Fibroblast of pulmonary artery (primary cell): ENCODE measurements around the gene CTIF.

ENCODE experiments used
- DNase-seq: peaks from one replicate; pipeline ENCODE4 v3.0.0-alpha.2; 2010; ENCODE audit warnings: low read depth
- H3K4me3 ChIP-seq: replicated peaks from 2 replicates; pipeline ENCODE4 v1.5.1; 2011; ENCODE audit warnings: low read depth, mild to moderate bottlenecking, control low read depth, low read length, moderate library complexity
- TF ChIP-seq, protein P1 (sequence below): IDR thresholded peaks from 2 replicates; pipeline ENCODE4 v1.5.1; 2011; ENCODE audit warnings: mild to moderate bottlenecking, control low read depth, low read length, inconsistent platforms; ENCODE audit errors: missing control alignments

Gene CTIF

DNA sequence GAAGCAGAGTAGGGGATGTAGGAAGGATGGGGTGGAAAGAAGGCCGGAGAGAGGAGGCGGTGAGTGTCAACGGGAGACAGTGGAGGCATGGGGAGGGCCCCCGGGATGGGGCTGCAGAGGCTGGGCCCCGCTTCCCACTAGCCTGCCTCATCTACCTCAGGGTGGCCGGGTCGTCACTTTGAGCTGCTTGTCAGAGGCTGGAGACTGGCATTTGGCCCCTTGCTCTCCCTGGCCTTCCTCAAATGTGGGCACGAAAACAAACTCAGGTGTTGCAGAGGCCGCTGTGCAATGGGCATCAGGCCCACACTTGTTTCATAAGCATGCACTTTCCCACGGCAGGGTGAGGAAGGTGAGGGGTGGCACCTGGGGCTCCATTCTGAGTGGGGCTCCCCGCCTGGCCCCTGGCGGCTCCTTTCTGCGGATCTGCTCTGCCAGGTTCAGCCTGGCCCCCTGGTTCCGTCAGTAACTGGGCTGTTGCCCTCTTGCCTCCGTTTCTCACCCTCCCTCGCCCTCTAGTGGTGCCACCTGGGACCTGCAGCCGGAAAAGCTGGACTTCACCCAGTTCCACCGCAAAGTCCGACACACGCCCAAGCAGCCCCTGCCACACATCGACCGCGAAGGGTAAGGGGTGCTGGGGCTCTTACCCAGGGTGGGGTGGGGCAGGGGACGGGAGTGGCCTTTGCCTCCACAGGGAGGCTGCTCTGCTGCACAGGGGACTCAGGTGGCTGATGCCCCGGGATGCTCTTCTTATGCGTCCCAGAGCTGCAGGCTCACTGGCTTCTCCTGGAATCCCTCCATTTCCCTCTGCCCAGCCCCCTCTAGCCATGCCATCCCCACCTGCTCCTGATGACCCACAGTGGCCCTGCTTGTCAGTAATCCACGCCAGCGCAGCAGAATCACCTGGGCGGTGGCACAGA lies 125.4 kb downstream of the CTIF start:
- peak; percentile 59 for DNase-seq
- H3K4me3 ChIP-seq, result no peak overlapping the region
- TF ChIP-seq, protein P1, sequence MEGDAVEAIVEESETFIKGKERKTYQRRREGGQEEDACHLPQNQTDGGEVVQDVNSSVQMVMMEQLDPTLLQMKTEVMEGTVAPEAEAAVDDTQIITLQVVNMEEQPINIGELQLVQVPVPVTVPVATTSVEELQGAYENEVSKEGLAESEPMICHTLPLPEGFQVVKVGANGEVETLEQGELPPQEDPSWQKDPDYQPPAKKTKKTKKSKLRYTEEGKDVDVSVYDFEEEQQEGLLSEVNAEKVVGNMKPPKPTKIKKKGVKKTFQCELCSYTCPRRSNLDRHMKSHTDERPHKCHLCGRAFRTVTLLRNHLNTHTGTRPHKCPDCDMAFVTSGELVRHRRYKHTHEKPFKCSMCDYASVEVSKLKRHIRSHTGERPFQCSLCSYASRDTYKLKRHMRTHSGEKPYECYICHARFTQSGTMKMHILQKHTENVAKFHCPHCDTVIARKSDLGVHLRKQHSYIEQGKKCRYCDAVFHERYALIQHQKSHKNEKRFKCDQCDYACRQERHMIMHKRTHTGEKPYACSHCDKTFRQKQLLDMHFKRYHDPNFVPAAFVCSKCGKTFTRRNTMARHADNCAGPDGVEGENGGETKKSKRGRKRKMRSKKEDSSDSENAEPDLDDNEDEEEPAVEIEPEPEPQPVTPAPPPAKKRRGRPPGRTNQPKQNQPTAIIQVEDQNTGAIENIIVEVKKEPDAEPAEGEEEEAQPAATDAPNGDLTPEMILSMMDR, result peak; percentile 85

DNA sequence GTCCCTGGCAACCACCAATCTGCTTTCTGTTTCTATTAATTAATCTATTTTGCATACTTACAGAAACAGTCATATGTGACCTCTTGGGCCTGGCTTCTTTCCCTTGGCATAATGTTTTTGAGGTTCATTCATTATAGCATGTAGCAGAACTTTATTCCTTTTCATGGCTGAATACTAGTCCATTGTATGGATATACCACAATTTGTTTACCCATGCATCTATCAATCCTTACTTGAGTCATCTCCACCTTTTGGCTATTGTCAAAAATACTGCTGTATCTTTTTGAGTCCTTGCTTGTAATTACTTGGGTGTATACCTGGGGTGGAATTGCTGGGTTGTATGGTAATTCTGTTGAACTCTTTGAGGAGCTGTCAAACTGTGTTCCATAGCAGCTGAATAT lies 126.8 kb downstream of the CTIF start:
- H3K4me3 ChIP-seq, result no peak overlapping the region
- TF ChIP-seq, protein P1, result no peak
- no peak for DNase-seq

DNA sequence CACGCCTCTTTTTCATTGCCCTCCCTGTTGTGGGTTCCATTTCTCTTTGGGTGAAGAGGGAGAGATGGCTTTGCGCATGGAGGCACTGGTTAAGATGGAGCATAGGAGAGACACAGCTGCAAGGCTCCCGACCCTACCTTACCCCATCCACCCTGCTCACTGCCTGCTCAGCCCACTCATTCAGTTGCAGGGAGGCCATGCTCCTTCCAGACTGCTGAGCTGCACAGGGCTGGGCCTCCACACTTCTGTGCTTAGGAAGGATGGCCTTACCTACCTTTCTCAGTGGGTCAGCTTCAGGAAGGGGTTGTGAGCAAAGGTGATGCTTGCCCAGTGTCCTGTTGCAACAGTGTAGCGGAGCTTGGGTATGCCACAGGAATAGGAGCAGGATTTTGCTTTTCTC lies 127.8 kb downstream of the CTIF start:
- DNase-seq, result no peak
- TF ChIP-seq, protein P1, result no peak

DNA sequence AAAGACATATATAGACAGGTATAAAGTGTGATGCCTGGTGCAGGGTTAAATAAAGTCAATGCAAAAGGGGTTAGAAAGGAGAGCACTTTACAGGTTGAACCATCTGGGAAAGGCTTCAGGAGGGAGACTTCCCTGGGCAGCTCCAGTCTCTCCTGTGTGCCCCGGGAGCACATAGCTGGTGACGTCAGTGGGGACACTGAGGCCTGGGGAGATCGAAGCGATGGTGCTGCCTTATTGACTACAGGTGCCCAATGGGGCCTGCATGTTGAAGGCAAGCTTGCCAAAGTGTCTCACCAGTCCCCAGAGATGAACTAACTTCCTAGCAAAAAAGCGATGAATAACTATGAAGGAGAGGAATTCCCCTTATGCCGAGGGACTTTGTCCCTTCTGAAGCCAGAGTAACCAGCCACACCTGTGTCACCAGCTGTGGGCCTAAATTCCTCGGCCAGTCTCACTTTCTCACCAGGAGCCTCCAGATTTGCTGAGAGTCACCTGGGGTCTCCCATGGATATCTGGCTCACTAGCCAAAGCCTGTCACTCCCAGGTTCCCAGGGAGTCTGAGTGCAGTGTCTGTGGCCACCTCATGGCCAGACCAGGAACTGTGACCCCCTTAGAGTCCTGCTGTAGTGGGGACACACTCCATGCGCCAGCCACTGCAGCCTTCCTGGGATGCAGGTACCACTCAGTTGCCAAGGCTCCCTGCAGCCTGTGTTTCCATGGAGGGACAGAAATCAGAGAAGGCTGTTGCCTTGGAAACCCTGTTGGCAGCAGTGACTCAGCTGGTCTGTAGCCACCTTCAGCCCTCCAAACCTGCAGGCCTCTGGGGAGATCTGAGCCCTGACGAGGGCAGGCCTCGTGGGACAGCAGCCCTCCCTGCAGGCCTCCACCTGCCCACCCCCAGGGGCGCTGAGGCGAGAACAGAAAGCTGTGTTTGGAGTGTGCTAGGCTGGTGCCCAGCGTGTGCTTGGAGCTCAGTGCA lies 128.7 kb downstream of the CTIF start:
- DNase-seq, result no peak
- TF ChIP-seq, protein P1, result peak; percentile 33
- no peak overlapping the region for H3K4me3 ChIP-seq

More for the DNA sequence above, 127.8 kb downstream of the CTIF start:
- no peak overlapping the region for H3K4me3 ChIP-seq

DNA sequence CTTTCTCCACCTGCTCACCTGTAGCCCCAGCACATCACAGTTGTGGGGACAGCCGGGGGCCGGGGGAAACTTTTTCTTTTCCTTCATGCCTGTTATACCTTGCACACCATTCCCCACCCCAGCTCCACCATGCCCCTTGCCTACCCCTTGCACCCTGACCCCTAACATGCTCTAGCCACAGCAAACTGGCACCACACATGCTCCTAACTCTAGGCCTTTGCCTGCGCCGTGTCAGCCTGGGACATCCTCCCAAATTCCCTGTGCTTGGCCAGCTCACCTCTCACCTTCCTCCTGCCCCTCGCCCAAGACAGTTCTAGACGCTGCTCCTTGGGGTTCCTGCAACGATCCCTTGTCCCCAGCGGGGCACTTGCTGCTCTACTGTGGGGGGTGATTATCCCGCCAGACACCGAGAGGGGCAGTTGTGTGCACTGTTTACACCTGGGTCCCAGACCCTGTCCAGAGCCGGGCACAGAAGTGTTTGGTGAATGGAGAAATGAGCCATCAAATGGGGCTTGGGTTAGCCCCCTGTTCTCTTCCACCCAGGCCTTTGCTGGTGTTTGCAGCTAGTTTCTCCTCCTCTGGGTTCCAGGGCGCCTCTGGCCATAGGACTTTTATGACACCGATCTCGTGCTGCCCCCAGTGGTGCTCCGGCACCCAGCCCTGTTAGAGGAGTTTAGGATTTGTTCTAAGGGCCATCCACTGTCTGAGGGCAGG lies 129.8 kb downstream of the CTIF start:
- H3K4me3 ChIP-seq, result no peak overlapping the region
- DNase-seq, result no peak
- TF ChIP-seq, protein P1, result no peak

DNA sequence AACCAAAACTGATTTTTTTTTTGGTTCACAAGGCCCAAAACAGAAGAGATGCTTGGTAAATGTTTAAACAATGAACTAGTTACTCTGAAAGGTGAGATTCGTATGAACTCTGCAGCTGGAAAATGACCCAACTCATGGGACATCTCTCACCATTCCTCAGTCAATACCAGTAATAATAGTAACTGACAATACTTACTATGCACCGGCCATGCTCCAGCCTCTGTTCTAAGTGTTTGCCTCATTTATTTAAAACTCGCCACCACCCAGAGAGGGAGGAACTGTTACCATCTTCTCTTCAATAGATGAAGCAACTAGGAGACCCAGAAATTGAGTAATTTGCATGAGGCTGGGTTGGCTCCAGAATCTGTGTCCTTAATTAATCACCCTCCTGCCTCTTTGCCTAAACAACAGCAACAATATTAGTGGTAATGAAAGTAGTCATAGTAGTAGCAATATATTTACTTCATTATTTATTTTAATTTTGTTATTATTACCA lies 130.4 kb downstream of the CTIF start:
- TF ChIP-seq, protein P1, result no peak
- H3K4me3 ChIP-seq, result no peak overlapping the region
- no peak for DNase-seq
